Endothelial cell of umbilical vein (primary cell): Measurements from ENCODE around the gene ALLC. TPM values are rescaled to one million over a fixed set of nuclear protein-coding genes. Genes with fewer than 3 reads are reported as not detected.

Experiments
- BruUV-seq: library from RNA; stranded (reverse); fragments of 400-500 nt; replicated peaks from 2 replicates; lab custom pipeline; 2021; lab: Mats Ljungman, UMichigan
- CTCF ChIA-PET: fragments of 300-600, 350-600 bp; sonication (Branson Sonifier 250); formaldehyde crosslinking; loops from one replicate; lab custom pipeline; 2021; ENCODE audit warnings: antibody characterized with exemption, inconsistent platforms; lab: Charles Lee
- POLR2A ChIA-PET: fragments of 300-600, 350-600 bp; sonication (Branson Sonifier 250); formaldehyde crosslinking; loops from one replicate; lab custom pipeline; 2021; ENCODE audit warnings: antibody characterized with exemption, inconsistent platforms; lab: Charles Lee
- DNase-seq: peaks from one replicate; pipeline ENCODE4 v3.0.0-alpha.2; 2011; ENCODE audit warnings: low read depth, low spot score
- FAIRE-seq: peaks from 2 replicates; lab custom pipeline; 2011; peaks lifted over from hg19 to GRCh38; lab: Jason Lieb, UNC
- H2AFZ ChIP-seq: 2 replicates; pipeline ENCODE4 v1.6.0; 2012; ENCODE audit warnings: low read depth, low read length, control low read depth, inconsistent platforms
- H3K27ac ChIP-seq: 2 replicates; pipeline ENCODE4 v1.5.1; 2011; ENCODE audit warnings: low read depth, mild to moderate bottlenecking, control low read depth, low read length, moderate library complexity; ENCODE audit not compliant: insufficient read depth
- H3K27me3 ChIP-seq, 2 experiments: 2 replicates each; pipeline versions ENCODE4 v1.6.0 to v1.6.1; 2011; ENCODE audit warnings: low read length in 2 of 2, mixed read lengths in 1 of 2; ENCODE audit not compliant: control insufficient read depth in 2 of 2, insufficient read depth in 2 of 2
- H3K36me3 ChIP-seq, 2 experiments: 2 replicates in 1 of 2; 3 replicates in 1 of 2; pipeline ENCODE4 v1.5.1; 2011; ENCODE audit warnings: low read length in 2 of 2, mild to moderate bottlenecking in 1 of 2, moderate library complexity in 1 of 2; ENCODE audit not compliant: control insufficient read depth in 2 of 2, insufficient read depth in 2 of 2; ENCODE audit errors: extremely low read depth in 1 of 2
- H3K4me1 ChIP-seq: 3 replicates; pipeline ENCODE4 v1.5.1; 2011; ENCODE audit warnings: mild to moderate bottlenecking, low read length; ENCODE audit not compliant: control insufficient read depth, insufficient read depth; ENCODE audit errors: extremely low read depth
- H3K4me2 ChIP-seq: 2 replicates; pipeline ENCODE4 v1.6.1; 2011; ENCODE audit warnings: low read length, control low read depth, mixed read lengths; ENCODE audit not compliant: insufficient read depth
- H3K4me3 ChIP-seq, 3 experiments: fragments of 200-600 bp in 1 of 3; sonication (generic), shearing (Covaris generic) in 1 of 3; replicated peaks in 1 of 3; 2 replicates each; pipeline ENCODE4 v1.5.1; 2011 to 2016; ENCODE audit warnings: control low read depth in 3 of 3, low read length in 3 of 3, mild to moderate bottlenecking in 2 of 3, inconsistent platforms in 1 of 3, low read depth in 1 of 3, moderate library complexity in 1 of 3; ENCODE audit not compliant: insufficient read depth in 1 of 3
- H3K79me2 ChIP-seq: 2 replicates; pipeline ENCODE4 v1.6.0; 2012; ENCODE audit warnings: low read length, inconsistent platforms; ENCODE audit not compliant: control insufficient read depth, insufficient read depth
- H3K9ac ChIP-seq: replicated peaks from 2 replicates; pipeline ENCODE3; 2011; ENCODE audit warnings: low read length, control low read depth; ENCODE audit not compliant: insufficient read depth; ENCODE audit errors: extremely low read depth
- H3K9me1 ChIP-seq: replicated peaks from 3 replicates; pipeline ENCODE4 v1.6.0; 2011; ENCODE audit warnings: mild to moderate bottlenecking, low read length; ENCODE audit not compliant: control insufficient read depth, insufficient read depth; ENCODE audit errors: extremely low read depth
- H3K9me3 ChIP-seq: replicated peaks from 2 replicates; pipeline ENCODE4 v1.5.1; 2012; ENCODE audit warnings: low read length, inconsistent platforms; ENCODE audit not compliant: control insufficient read depth, insufficient read depth
- H4K20me1 ChIP-seq: replicated peaks from 2 replicates; pipeline ENCODE3; 2011; ENCODE audit warnings: mild to moderate bottlenecking, low read length; ENCODE audit not compliant: control insufficient read depth, insufficient read depth; ENCODE audit errors: extremely low read depth
- EZH2 ChIP-seq: IDR thresholded peaks from 2 replicates; pipeline ENCODE4 v1.6.1; 2012; ENCODE audit warnings: borderline replicate concordance, low read depth, mild to moderate bottlenecking, moderate library complexity, low read length, inconsistent platforms; ENCODE audit not compliant: severe bottlenecking
- FOS ChIP-seq: IDR thresholded peaks from 2 replicates; pipeline ENCODE4 v1.6.1; 2011; ENCODE audit warnings: mild to moderate bottlenecking, low read length, moderate library complexity, borderline replicate concordance; ENCODE audit not compliant: insufficient read depth
- GATA2 ChIP-seq: IDR thresholded peaks from 2 replicates; pipeline ENCODE4 v1.7.0; 2011; ENCODE audit warnings: low read depth, mild to moderate bottlenecking, moderate library complexity, mixed read lengths, low read length; ENCODE audit not compliant: insufficient read length, insufficient read depth
- JUN ChIP-seq: IDR thresholded peaks from 2 replicates; pipeline ENCODE4 v1.6.1; 2011; ENCODE audit warnings: borderline replicate concordance, low read depth; ENCODE audit not compliant: insufficient read length, insufficient read depth
- MYC ChIP-seq: IDR thresholded peaks from one replicate; pipeline ENCODE4 v1.6.1; 2011; ENCODE audit warnings: mild to moderate bottlenecking, low read depth, low read length
- POLR2A ChIP-seq: IDR thresholded peaks from 2 replicates; pipeline ENCODE4 v1.6.1; 2012; ENCODE audit warnings: low read depth, mild to moderate bottlenecking, control low read depth, low read length
- POLR2AphosphoS5 ChIP-seq: IDR thresholded peaks from 2 replicates; pipeline ENCODE4 v1.6.1; 2012; ENCODE audit warnings: low read depth, mild to moderate bottlenecking, control low read depth, low read length, moderate library complexity; ENCODE audit not compliant: insufficient read depth
- dilution Hi-C: fragments of 300-500 bp; cut with MboI; formaldehyde crosslinking; loops from one replicate; pipeline ENCODE4 v1.15.0; 2019; ENCODE audit warnings: low sequenced_read_pairs; ENCODE audit not compliant: extremely low pct_ligation_motif_present
- intact Hi-C: fragments of 100-400 bp; cut with micrococcal nuclease; formaldehyde crosslinking; loops from one replicate; pipeline ENCODE4 v1.10.0; 2022
- polyA plus RNA-seq, 4 experiments: library from polyadenylated mRNA; depleted of rRNA in 3 of 4; stranded (reverse) in 3 of 4; unstranded in 1 of 4; fragments of >200 nt; gene quantifications; 2 replicates each; pipeline versions ENCODE4 v1.2.1 to v1.2.3, GENCODE V29; 2011 to 2012; ENCODE audit warnings: missing spikeins in 1 of 4
- total RNA-seq: library from RNA; stranded (reverse); gene quantifications from 2 replicates; pipeline ENCODE4 v1.2.3, GENCODE V29; 2021
- TF ChIP-seq, protein P1 (sequence below), 2 donors: IDR thresholded peaks; 1 replicate in 1 of 2; 2 replicates in 1 of 2; pipeline ENCODE4 v1.5.1; 2011; ENCODE audit warnings: low read length in 2 of 2, mild to moderate bottlenecking in 2 of 2, moderate library complexity in 2 of 2, control low read depth in 1 of 2, inconsistent platforms in 1 of 2, low read depth in 1 of 2; ENCODE audit not compliant: insufficient read depth in 1 of 2; ENCODE audit errors: extremely low read depth in 1 of 2
- TF ChIP-seq, protein P2 (sequence below): IDR thresholded peaks from 2 replicates; pipeline ENCODE4 v1.6.1; 2011; ENCODE audit not compliant: insufficient read depth, insufficient read length

The ALLC gene
- total and polyA plus RNA-seq, 2 donors (not counting 3 experiments of a cell fraction or from before 2014, with no cell fraction given), result not detected

DNA sequence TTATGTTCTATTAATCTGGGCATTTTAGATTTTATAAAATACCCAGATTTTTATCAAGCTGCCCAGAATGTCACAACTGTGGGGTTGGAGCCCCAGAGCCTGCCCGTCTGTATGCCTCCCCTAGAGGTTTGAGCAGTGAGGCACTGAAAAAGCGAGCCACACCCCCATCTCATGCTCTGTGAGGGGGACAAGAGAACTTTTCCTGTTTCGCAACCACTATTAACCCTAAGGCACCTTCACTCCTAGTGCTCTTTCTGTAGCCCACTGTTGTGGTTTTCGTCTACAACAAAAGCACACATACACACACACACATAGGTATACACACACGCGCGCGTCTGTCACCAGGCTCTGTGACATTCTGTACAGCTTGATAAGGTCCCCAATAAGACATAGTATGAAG, 83.4 kb downstream of the ALLC start:
- ChIA-PET POLR2A (no interaction called here), CTCF (no interaction called here)
- TF ChIP-seq MYC (no peak), POLR2AphosphoS5 (no peak), POLR2A (no peak), EZH2 (no peak), GATA2 (no peak), JUN (no peak), FOS (no peak)
- TF ChIP-seq, protein P1, sequence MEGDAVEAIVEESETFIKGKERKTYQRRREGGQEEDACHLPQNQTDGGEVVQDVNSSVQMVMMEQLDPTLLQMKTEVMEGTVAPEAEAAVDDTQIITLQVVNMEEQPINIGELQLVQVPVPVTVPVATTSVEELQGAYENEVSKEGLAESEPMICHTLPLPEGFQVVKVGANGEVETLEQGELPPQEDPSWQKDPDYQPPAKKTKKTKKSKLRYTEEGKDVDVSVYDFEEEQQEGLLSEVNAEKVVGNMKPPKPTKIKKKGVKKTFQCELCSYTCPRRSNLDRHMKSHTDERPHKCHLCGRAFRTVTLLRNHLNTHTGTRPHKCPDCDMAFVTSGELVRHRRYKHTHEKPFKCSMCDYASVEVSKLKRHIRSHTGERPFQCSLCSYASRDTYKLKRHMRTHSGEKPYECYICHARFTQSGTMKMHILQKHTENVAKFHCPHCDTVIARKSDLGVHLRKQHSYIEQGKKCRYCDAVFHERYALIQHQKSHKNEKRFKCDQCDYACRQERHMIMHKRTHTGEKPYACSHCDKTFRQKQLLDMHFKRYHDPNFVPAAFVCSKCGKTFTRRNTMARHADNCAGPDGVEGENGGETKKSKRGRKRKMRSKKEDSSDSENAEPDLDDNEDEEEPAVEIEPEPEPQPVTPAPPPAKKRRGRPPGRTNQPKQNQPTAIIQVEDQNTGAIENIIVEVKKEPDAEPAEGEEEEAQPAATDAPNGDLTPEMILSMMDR (IDR thresholded peaks at IDR 0.05; ENCODE audit: extremely low read depth in 1 of 2, insufficient read depth in 1 of 2, low read depth in 1 of 2, low read length in 2 of 2), result no peak
- TF ChIP-seq, protein P2, sequence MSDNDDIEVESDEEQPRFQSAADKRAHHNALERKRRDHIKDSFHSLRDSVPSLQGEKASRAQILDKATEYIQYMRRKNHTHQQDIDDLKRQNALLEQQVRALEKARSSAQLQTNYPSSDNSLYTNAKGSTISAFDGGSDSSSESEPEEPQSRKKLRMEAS, result no peak
- intact Hi-C loops, result no loop called here
- no peak for FAIRE-seq
- Histone ChIP-seq H3K27me3 (no peaks in the 10 kb centered on the region), H3K4me1 (no peaks in the 10 kb centered on the region), H3K9me1 (no peaks in the 10 kb centered on the region), H3K9me3 (no peaks in the 10 kb centered on the region), H3K27ac (no peak overlapping the region), H4K20me1 (no peaks in the 10 kb centered on the region), H3K36me3 (no peaks in the 10 kb centered on the region), H2AFZ (no peak overlapping the region), H3K9ac (no peak overlapping the region), H3K4me2 (no peak overlapping the region), H3K4me3 (no peak overlapping the region), H3K79me2 (no peaks in the 10 kb centered on the region)
- no TSS peak for BruUV-seq
- dilution Hi-C loops, result no loop called here
- DNase-seq, result no peak
